Adrenal gland (tissue), 5 donors: ENCODE data around the gene TBC1D2.

Experiments used
- CTCF ChIP-seq, 6 experiments: fragments of 450-650 bp in 4 of 6; fragments of 200-600 bp in 2 of 6; sonication (generic) in 1 of 6; IDR thresholded peaks; 1 replicate in 5 of 6; 2 replicates in 1 of 6; pipeline versions ENCODE4 v1.5.1 to v1.8.0; 2016 to 2021; ENCODE audit warnings: antibody characterized with exemption in 6 of 6, mild to moderate bottlenecking in 2 of 6, moderate library complexity in 1 of 6
- POLR2A ChIP-seq, 2 donors: fragments of 450-650 bp; IDR thresholded peaks; one replicate each; pipeline ENCODE4 v1.6.1; 2017; ENCODE audit warnings: antibody characterized with exemption in 2 of 2, mild to moderate bottlenecking in 2 of 2, moderate library complexity in 1 of 2
- donor health status: DM: no; HTN: no; CAD: no.

- no peak for TF ChIP-seq POLR2A (IDR thresholded peaks at IDR 0.05)
- TF ChIP-seq CTCF (IDR thresholded peaks at IDR 0.05) = no peak
Measured at GRCh38 chr9:98228392-98229089, 26.9 kb downstream of the TBC1D2 start.
